CD4-positive, alpha-beta T cell treated with Interleukin-15 for 4 hours (primary cell): ENCODE data around the gene ZBTB47.

Source experiments
- DNase-seq: peaks from one replicate; pipeline ENCODE4 v3.0.0-alpha.2; 2020; ENCODE audit warnings: low spot score

The ZBTB47 gene

DNA sequence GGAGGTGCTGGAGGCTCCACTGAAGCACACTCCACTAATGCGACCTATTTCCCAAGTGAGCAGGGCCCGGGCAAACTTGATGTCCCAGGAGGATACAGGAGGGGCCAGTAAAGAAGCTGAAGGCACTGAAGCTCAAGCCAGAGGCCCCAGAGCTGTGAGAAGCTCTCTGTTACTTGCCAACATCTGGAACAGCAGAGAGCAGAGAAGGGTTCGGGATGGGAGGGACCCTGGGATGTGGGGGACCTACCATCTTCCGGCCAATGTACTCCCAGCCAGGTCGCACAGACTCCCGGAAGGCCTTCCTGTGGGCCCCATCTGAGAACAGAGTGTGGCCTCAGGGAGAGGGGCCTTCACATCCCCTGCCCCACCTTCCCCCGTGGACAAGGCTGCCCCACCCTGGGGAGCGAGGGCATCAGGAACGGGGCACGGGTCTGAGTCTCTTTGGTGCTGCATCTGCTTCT, 46.0 kb downstream of the ZBTB47 start:
- no peak for DNase-seq

DNA sequence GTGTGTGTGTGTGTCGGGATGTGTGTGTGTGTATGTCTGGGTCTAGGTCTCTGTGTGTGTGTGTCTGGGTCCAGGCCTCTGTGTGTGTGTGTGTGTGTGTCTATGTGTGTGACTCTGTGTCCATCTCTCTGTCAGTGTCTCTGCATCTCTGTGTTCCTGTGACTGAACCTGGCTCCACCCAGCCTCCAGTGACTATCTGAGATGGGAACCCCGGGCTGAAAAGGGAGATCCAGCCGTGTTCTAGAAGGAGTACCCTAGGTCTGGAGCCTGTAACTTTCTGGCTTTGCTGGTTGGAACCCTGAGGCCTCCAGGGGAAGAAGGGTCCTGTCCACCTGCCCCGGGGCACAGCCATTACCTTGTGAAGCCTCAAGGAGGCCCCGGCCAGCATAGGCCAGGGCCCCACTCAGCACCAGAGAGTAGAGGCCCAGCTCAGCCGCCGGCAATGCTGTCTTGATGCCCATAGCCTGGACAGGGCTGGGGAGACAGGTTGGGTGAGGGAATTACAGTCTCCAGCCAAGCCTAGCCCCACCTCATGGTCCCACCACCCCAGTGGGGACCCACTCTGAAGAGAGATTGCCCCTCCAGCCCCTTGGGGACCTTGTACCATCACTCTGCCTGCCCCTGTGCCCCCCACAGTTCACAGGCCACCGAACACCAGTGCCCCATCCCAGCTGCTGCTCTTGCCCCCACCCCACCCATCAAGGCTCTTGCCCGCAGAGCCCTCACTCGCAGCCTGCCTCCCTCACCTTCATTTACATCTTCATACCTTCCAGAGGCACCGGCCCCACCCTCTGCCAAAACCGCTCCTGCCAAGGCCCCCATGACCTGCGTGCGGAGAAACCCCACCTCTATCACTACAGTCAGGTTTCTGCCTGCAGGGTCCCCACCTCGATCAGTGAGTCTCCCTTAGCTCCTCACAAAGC, 47.1 kb downstream of the ZBTB47 start:
- DNase-seq = no peak

DNA sequence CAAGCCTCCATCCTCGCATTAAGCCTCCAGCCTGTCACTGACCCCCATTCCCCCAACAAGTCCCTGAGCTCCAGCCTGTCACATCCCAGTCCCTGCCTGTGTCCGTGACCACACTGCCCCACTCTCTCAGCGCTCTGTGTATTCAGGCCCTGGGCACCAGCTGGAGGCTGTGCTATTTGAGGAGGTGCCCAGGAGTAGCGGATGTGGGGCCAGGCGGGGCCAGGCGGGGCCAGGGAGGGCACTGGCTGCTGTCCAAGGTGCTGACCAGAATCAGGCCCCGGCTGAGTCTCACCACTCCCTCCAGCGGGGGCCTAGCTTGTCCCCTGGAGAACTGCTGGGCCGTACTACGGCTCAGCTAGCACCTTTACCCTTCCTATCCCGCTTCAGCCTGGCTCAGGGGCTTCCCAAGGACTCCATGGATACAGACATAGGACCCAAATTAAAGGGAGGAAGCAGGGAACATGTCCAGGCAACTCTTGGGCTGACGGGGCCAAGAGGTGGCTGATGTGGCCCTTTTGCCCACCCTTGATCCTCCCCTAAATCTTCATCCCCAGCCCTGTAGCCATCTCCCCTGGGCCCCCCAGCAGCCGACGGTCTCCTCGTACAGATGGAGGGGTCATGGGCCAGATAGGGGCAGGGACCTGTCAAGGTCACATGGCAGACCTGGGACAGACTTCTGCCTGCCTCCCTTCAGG, 48.0 kb downstream of the ZBTB47 start:
- DNase-seq = peak; percentile 46

- DNase-seq = no peak
These were observed 48.8 kb downstream of the ZBTB47 start, which contains the start of gene HHATL for GRCh38 chr3:42702066-42702951. TSS of gene HHATL (minus strand) at chr3:42702798. CDS start at chr3:42700826, 1,972 bp downstream.

- no peak for DNase-seq
These were observed 49.6 kb downstream of the ZBTB47 start for GRCh38 chr3:42702982-42703694.

DNA sequence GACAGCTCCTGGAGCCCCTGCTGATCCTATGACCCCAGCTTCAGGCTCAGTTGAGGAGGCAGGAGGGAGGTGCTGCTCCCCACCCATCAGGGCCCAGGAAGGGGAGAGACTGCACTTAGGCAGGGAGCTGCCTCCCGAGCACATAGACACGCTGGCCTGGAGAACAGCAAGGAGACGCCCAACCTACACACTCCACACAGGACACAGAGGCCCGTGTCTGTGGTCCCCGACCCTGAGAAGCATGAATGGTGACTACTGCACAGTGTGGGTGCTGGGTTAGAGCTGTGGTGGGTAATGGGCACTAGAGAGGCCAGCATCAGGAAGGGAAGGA, 50.2 kb downstream of the ZBTB47 start:
- DNase-seq = no peak

- DNase-seq = no peak
These were observed 50.8 kb downstream of the ZBTB47 start for GRCh38 chr3:42704136-42704841.

DNA sequence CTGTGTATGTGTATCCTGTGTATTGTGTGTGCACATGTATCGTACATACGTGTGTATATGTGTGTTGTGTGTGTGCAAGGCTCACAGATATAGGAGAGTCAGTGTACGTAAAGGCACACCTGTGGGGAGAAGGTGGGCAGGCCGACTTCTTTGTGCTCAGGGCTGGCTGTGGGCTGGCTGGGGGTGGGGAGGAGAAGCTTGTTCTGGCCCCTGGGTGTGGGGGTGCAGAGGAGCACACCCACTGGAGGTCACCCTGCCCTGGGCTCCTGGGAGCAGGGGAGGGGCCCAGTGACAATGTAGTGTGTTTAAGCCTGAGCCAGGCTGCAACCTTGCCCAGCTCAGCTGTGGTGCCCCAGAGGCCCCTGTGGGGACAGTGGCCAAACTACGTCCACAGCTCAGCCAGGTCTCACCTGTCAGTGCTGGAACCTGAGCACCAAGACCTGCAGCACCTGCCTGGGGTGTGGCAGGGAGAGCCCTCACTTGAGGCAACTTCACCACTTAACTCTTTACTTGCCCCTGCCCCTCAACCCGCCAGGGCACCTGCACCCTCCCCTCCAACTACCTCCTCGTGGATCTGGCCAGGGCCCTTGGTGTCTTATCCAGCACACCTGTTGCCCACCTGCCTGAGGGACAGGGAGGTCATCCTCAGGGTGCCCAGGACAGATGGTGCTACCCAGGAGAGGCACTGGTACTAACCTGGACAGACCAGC, 51.7 kb downstream of the ZBTB47 start:
- no peak for DNase-seq

DNA sequence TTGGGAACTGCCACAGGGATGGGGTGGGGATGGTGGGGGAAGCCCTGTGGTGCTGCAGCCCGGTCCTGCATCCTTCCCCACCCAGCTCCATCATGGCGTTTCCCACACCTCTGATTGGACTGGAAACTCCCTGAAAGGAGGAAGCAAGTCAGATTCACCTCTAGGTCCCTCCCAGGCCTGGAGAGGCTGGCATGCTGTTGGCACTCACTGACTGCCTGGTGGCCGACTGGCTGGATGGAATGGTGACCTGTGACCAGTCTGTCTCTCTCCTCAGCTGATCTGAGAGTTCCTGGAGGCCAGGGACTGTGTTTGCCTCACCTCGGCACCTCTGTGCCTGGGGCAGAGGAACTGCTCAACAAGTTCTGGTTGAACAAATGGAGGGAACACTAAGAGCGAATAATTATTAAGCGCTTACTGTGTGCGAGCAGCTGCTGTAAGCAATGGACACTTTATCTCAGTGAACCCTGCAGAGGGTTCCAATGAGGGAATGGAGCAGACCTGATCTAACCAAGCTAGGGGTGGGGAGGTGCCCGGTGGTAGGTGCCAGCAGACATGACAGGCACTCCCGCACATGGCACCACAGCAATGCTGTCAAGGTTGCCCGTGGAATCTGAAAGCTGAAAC, 52.6 kb downstream of the ZBTB47 start:
- no peak for DNase-seq

DNA sequence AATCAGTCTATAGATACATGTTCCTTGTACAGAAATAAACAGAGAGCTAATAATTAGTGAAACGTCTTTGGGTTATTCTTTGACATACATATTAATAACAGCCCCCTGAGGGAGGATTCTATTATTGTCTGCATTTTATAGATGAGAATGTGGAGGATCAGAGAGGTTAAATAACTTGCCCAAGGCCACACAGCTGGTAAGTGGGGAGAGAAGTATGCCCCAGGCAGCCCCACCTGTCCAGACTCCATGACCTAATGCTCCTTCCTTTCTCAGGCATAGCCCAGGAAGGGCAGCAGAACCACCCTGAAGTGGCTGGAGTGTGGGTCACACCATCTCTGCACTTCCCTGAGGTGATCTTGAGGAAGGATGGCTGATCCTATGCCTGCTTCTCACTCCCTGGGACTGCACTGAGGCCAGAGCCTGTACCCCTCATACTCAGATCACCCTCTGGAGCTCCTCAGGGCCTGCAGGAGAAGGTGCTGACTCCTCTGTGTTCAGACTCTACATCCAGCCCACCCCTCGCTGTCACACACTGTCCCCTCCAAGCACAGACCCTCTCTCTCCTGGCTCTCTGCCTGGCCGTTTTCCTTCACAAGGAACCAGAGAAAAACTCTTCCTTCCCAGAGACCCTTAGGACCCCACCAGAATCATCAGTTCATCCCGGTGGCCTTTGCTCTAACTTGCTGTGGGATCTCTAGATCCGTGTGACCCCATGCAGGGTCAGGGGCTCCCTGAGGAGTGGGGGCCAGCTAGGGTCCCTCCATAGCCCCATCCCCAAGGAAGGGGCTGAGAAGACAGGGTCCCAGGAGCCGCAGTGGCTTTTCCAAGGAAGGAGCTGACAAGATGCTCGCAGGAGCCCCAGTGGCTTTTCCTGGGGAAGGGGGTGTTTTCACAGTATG, 53.5 kb downstream of the ZBTB47 start:
- DNase-seq = no peak

GRCh38 chr3:42707620-42708355, 54.3 kb downstream of the ZBTB47 start:
- no peak for DNase-seq

DNA sequence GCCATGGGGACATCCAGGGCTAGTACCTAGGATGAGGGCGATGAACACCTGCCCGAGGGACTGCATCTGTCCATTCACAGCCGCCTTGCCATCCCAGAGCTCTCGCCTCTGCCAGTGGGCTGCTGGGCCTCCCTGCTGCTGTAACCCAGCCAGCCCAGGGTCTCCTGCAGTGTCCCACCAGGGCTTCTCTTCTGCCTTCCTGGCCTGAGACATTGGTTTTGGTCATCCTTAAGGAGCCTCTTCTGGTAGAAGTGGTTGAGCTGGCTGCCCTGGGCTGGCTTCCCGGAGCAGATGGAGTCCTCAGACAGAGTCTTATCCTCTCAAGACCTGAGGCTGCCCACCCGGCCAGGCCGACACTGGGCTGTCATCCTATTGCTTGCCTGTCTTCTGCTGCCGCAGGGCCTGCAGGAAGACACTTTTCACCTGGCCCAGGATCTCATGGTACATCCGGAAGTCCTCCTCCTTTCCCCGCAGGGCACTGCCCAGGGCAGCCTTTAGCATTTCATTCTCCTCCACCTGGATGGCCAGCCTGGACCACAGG, 55.2 kb downstream of the ZBTB47 start:
- no peak for DNase-seq

GRCh38 chr3:42709621-42710020, 56.1 kb downstream of the ZBTB47 start:
- no peak for DNase-seq

DNA sequence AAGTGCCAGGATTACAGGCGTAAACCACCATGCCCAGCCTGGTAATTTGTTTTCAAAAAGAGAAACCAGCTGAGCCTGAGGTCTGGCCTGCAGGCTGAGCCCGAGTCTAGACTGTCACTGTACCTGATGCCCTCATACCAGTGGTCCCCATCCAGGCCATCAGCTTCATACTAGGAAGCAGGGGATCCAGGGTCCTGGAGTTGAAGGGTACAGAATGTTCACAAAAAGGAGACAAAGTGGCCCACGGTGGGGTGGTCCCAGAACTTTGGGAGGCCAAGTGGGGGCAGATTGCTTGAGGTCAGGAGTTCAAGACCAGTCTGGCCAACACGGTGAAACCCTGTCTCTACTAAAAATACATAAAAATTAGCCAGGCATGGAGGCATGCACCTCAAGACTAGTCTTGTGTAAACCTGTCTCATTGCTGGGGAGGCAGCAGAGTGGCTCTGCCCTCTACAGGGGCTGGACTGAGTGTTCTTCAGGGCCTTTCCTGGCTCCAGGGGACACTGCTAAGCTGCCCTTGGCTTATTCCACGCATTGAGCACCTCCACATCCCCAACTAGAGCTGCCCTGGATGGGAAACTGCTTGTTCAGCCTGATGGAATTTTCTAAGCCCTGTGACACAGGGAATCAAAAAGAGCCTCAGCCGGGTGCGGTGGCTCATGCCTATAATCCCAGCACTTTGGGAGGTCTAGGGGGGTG, 57.0 kb downstream of the ZBTB47 start:
- no peak for DNase-seq

GRCh38 chr3:42711491-42712343, 58.2 kb downstream of the ZBTB47 start:
- no peak for DNase-seq

DNA sequence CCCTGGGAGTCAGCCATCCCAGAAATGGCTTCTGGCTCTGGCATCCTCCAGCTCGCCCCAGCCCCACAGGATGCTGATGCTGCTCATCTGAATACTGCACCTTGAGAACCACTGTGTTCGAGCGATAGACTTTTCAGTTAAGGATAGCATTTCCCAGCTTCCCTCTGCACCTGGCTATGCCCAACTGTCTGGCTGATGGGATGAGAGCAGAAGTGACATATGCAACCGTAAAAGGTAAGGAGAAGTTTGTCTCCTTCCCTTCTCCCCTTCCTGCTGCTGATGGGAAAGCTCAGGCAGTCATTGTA, 58.8 kb downstream of the ZBTB47 start:
- no peak for DNase-seq
